Ovary (tissue), 9 donors: ENCODE measurements around the gene SBF2. TPM values are rescaled to one million over a fixed set of nuclear protein-coding genes. Genes with fewer than 3 reads are reported as not detected.

ENCODE experiments used
- DNase-seq, 5 donors: peaks; one replicate each; pipeline ENCODE4 v3.0.0-alpha.2; 2019 to 2020
- H3K27ac ChIP-seq, 2 donors: fragments of 200-600 bp; one replicate each; pipeline versions ENCODE4 v1.5.1 to v1.8.0; 2019 to 2022
- H3K27me3 ChIP-seq: fragments of 200-600 bp; one replicate; pipeline ENCODE4 v1.8.0; 2022
- H3K36me3 ChIP-seq: fragments of 200-600 bp; sonication (generic); one replicate; pipeline ENCODE4 v1.5.1; 2019
- H3K4me1 ChIP-seq: one replicate; pipeline ENCODE4 v1.8.1; 2013; ENCODE audit warnings: mild to moderate bottlenecking, moderate library complexity; ENCODE audit not compliant: insufficient read depth
- H3K4me3 ChIP-seq: fragments of 200-600 bp; sonication (generic); one replicate; pipeline ENCODE4 v1.5.1; 2017
- H3K9me3 ChIP-seq, 2 donors: fragments of 200-600 bp in 1 of 2; sonication (generic) in 1 of 2; one replicate each; pipeline versions ENCODE4 v1.5.1 to v1.8.1; 2013 to 2019; ENCODE audit warnings: mild to moderate bottlenecking in 1 of 2, moderate library complexity in 1 of 2
- EP300 ChIP-seq: sonication (generic); formaldehyde crosslinking; IDR thresholded peaks from one replicate; pipeline ENCODE4 v1.6.1; 2017; ENCODE audit warnings: antibody characterized with exemption
- POLR2A ChIP-seq: fragments of 450-650 bp; IDR thresholded peaks from one replicate; pipeline ENCODE4 v1.6.1; 2017; ENCODE audit warnings: antibody characterized with exemption, mild to moderate bottlenecking, moderate library complexity
- WGBS, 3 donors: extraction: QIAGEN DNeasy Blood & Tissue Kit in 1 of 3; methylation state at CpG; one replicate each; pipeline versions ENCODE4 v1.1.5 to v1.1.7; 2013 to 2017; 5-methylcytosine and 5-hydroxymethylcytosine counted together
- intact Hi-C, 4 donors: fragments of 100-400 bp; cut with DNase I; formaldehyde crosslinking; loops; one replicate each; pipeline versions ENCODE4 v1.11.0 to v1.15.1; 2022 to 2023
- polyA plus RNA-seq, 2 donors: library from polyadenylated mRNA; stranded (reverse); fragments of 200-250 nt in 1 of 2; fragments of 350-450 nt in 1 of 2; fragmentation: Illumina TruSeq in 1 of 2; extraction: RNeasy Lipid Tissue Mini Kit (QIAGEN cat#74804) in 1 of 2; gene quantifications; one replicate each; pipeline ENCODE4 v1.2.3, GENCODE V29; 2013 to 2014
- total RNA-seq, 7 donors: library from RNA; depleted of rRNA in 2 of 7; stranded (reverse); fragments of >200 nt in 2 of 7; fragmentation: NEBNext Ultra II Directional in 3 of 7; extraction: Animal tissue kit (Norgen Biotek cat#: 25700) in 3 of 7; gene quantifications; one replicate each; pipeline versions ENCODE4 v1.1.0 to v1.2.4, GENCODE V29; 2016 to 2023
- TF ChIP-seq, protein P1 (sequence below), 3 donors: fragments of 450-650 bp in 2 of 3; fragments of 200-600 bp in 1 of 3; IDR thresholded peaks; one replicate each; pipeline versions ENCODE4 v1.5.1 to v1.8.0; 2016 to 2022; ENCODE audit warnings: antibody characterized with exemption in 3 of 3, mild to moderate bottlenecking in 1 of 3
- donor health status: DM: no; HTN: no; CAD: no; lungs with moderate emphysema.
- donor health status: DM: no; HTN: no; CAD: no.
- donor health status: Bipolar disorder and iron deficiency.
- donor health status: DM: yes; HTN: yes; CAD: no.
- donor health status: DM: no; HTN: no; CAD: no.
- donor health status: DM: yes; HTN: yes; CAD: no.

SBF2 gene
- total and polyA plus RNA-seq, 9 donors, result 27.4 to 77.5 (median 50.8) TPM

DNA sequence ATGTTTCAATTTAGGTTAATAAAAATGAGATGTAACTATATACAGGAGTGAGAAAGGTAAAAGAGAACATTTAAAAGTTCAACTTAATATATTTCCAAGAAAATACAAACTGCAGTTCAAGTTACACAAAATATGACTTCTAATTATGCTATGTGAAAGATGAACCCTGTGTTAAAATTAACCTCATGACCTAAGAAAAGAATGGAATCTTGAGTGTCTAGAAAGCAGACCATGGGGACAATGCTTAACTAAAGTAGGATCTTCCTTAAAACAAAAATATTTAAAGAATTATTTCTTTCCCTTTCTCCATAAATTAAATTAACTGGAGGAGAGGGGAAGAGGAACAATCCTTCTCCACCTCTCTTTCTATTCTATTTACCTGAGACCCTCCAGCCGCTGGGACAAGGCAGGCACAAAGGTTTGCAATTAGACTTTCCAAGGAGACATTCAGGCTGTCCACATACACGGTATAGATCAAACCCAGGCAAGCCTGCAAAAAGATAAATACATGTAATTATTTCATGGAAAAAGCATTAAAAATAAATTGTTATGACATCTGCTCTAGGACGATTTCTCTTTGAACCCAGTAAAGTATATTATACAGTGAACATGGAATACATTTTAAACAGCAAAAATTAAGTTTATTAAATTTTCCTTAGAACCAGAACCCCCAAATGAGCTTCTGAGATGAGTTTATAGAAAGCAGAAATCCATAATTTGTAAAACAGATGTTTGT, 264.5 kb downstream of the SBF2 start:
- no peak for DNase-seq
- TF ChIP-seq POLR2A (no peak), EP300 (no peak)
- TF ChIP-seq, protein P1, sequence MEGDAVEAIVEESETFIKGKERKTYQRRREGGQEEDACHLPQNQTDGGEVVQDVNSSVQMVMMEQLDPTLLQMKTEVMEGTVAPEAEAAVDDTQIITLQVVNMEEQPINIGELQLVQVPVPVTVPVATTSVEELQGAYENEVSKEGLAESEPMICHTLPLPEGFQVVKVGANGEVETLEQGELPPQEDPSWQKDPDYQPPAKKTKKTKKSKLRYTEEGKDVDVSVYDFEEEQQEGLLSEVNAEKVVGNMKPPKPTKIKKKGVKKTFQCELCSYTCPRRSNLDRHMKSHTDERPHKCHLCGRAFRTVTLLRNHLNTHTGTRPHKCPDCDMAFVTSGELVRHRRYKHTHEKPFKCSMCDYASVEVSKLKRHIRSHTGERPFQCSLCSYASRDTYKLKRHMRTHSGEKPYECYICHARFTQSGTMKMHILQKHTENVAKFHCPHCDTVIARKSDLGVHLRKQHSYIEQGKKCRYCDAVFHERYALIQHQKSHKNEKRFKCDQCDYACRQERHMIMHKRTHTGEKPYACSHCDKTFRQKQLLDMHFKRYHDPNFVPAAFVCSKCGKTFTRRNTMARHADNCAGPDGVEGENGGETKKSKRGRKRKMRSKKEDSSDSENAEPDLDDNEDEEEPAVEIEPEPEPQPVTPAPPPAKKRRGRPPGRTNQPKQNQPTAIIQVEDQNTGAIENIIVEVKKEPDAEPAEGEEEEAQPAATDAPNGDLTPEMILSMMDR (IDR thresholded peaks at IDR 0.05), result no peak
- no peak overlapping the region for H3K27ac ChIP-seq
- H3K36me3 ChIP-seq, result no peaks in the 10 kb centered on the region
- H3K9me3 ChIP-seq, result no peaks in the 10 kb centered on the region
- intact Hi-C loops, result no loop called here
- WGBS, 3 donors, result 52 to 67% (median 57%) methylated on average over 3 of the region's 3 CpGs
- H3K4me1 ChIP-seq, result no peaks in the 10 kb centered on the region
- H3K27me3 ChIP-seq, result no peaks in the 10 kb centered on the region
- no peak overlapping the region for H3K4me3 ChIP-seq

DNA sequence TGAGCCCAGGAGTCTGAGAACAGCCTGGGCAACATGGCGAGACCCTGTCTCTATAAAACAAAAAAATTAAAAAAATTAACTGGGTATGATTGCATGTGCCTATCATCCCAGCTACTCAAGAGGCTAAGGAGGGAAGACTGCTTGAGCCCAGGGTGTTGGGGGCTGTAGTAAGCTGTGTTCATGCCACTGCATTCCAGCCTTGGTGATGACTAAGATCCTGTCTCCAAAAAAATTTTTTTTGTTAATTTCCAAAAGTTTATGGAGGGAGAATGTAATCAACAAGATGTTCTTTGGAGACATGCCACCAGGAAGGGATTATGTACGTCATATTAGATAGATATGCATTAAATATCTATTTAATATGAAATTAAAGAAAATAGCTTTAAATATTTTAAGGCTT, 267.5 kb downstream of the SBF2 start:
- no peak overlapping the region for H3K27ac ChIP-seq
- H3K27me3 ChIP-seq, result no peaks in the 10 kb centered on the region
- intact Hi-C loops, result no loop called here
- H3K36me3 ChIP-seq, result no peaks in the 10 kb centered on the region
- TF ChIP-seq, protein P1 (IDR thresholded peaks at IDR 0.05), result no peak
- TF ChIP-seq POLR2A (no peak), EP300 (no peak)
- WGBS, 3 donors, result 87 to 90% (median 89%) methylated on average over 2 of the region's 2 CpGs
- no peak overlapping the region for H3K4me3 ChIP-seq
- no peak for DNase-seq
- H3K4me1 ChIP-seq, result peaks cover 2% of the 10 kb centered on the region
- H3K9me3 ChIP-seq, result no peaks in the 10 kb centered on the region

DNA sequence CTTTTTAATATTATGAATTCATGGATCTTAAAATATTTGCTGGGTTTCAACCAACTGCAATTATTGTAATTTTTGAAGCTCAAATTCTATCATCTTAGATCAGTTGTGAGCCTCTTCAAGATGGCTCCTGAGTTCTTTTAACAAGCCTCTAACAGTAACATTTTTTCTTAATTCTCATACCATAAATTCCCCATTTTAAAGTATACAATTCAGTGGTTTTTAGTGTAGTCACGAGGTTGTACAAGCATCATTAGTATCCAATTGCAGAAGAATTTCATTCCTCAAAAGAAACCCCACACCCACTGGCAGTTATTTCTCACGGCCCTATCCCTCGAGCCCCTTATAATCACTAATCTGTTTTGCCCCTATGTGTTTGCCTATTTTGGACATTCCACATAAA, 270.8 kb downstream of the SBF2 start:
- Histone ChIP-seq H3K9me3 (no peaks in the 10 kb centered on the region), H3K27ac (no peak overlapping the region), H3K4me3 (no peak overlapping the region), H3K36me3 (no peaks in the 10 kb centered on the region), H3K27me3 (no peaks in the 10 kb centered on the region), H3K4me1 (peaks cover 2% of the 10 kb centered on the region)
- WGBS, 3 donors, result 94 to 97% (median 96%) methylated on average over 3 of the region's 3 CpGs
- no peak for DNase-seq
- TF ChIP-seq, protein P1 (IDR thresholded peaks at IDR 0.05), result no peak
- TF ChIP-seq EP300 (no peak), POLR2A (no peak)
- intact Hi-C loops, result no loop called here

DNA sequence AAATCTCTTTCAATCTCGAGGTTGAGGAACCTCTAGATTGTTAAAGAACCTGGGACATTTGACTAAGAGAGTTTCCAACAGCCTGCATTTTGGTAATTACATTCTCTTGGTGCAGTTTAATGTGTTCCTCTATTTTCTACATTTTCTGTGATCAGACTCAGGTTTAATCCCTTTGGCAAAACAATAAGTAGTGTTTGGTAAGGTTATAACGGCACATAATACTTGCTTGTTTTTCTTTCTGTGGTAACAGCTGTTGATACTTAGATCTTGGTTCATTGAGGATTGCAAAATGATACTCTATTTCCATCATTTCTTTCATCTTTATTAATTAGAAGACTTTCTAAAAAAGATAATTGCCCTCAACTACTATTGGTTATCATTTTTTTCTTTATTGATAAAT, 271.3 kb downstream of the SBF2 start:
- Histone ChIP-seq H3K36me3 (no peaks in the 10 kb centered on the region), H3K4me1 (peaks cover 2% of the 10 kb centered on the region), H3K9me3 (no peaks in the 10 kb centered on the region), H3K27me3 (no peaks in the 10 kb centered on the region), H3K27ac (no peak overlapping the region), H3K4me3 (no peak overlapping the region)
- TF ChIP-seq, protein P1 (IDR thresholded peaks at IDR 0.05), result no peak
- no peak for TF ChIP-seq POLR2A
- no peak for TF ChIP-seq EP300
- DNase-seq, result no peak
- WGBS, 3 donors, result 39 to 64% (median 54%) methylated on average over 2 of the region's 2 CpGs
- intact Hi-C loops, result no loop called here
